GM21390 (cell line): ENCODE measurements around the gene ZNF608.

ENCODE experiments used
- ATAC-seq: cut with Tn5 transposase; IDR thresholded peaks from one replicate; pipeline ENCODE4 v1.9.1; 2021; ENCODE audit not compliant: unreplicated experiment

The ZNF608 gene

DNA sequence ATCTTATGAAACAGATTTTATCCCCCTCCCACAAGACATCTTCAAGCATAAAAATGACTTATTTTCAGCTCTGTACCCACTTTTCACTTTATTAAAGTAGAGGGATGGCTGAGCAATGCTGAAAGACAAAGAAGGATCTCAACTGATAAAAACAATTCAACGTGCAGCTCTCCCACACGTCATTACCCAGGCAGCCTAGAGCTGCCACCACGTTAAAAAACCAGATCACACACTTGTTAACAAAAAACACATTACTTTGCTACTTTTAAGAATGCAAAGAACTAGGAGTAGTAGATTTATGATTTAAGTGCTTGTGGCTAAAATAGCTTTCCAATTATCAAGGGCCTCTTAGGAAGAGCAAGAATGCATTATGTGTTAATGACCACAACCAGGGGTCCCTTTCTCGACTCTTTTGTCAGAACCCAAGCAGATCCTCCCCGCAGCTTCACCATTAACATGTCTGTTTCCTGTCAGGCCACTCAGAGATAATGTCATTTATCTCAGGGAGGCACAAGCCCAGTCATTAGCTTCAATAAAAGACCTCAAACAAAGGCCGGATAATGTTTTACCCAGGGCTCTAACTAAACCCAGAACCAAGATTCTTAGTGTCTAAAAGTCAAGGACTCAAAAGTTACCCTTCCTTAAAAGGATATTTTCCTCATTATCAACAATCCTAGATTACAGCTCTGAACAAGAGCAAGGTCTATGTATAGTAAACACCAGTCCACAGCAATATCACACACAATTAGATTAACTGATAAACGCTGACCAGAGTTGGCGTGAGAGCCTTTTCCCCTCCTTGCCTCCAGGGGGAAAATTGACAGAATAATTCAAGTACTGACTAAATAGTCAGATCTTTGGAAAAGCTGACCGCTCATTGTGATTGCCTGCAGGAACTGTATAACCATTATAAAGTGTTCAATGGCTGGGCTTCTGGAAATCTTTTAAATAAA lies 7.5 kb downstream of the ZNF608 start:
- no peak for ATAC-seq

DNA sequence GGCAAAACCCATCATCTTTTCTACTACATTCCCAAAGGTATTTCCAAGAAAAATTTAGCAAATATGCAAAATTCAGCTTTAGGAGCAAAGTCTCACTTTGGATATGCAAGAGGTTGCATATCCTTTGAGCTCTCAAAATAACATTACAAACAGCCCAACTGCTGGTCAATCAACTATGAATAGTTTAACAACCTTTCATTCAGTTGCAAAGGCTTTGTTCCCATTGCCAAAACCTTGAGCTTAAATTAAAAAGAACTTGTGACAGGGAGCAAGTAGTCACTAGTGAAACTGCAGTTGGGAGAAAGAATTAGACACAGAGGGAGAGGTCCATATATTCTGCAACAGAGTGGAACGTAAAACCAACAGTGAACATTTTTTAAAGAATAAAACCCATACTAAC lies 8.8 kb downstream of the ZNF608 start:
- no peak for ATAC-seq

DNA sequence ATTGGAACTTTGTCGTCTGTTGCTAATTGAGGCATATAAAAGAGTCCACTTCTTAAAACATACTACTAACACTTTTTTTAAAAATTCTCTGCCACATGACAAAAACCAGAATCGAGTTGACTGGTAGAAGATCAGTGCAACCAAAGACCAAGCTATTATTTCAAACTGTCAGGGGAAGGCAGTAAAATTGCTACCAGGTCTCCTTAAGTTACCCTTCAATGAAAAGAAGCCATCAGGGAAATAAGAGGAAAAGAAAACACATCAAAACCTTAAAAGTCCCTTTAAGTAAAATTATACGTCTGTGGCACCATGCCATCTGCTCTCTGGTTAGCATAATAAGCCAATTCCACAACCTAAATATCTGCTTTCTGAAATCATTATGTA lies 9.6 kb downstream of the ZNF608 start:
- no peak for ATAC-seq

DNA sequence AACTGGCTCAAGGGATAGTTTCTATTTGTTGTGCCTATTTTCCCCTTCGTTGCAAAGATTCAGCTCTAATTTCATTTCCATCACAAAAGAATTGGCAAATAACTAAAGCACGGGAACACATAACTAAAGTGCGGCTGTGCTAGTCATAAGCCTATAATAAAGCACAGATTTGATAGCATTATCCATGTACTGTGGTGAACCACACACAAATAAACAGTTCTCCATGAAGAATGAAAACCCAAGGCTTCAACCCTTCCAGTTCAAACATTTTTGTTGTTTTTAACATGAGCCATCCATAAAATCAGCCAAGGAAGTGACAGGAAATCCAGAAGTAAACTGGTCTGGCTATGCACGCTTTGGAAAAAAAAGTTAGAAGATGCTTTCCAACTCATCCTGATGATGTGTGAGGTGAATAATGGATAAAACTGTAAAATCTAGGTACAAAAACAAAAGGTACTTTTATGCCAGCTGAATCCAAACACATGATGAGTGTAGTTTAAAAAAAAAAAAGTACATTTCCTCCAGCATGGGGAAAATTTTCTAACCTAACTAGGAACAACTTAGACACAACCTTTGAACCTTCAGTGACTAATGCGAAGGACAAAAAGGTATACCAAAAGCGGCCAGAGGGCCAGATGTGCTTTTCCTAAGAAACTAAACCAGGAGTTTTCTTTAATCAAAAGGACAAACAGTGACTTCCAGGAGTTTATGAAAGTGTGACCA lies 10.2 kb downstream of the ZNF608 start:
- no peak for ATAC-seq

DNA sequence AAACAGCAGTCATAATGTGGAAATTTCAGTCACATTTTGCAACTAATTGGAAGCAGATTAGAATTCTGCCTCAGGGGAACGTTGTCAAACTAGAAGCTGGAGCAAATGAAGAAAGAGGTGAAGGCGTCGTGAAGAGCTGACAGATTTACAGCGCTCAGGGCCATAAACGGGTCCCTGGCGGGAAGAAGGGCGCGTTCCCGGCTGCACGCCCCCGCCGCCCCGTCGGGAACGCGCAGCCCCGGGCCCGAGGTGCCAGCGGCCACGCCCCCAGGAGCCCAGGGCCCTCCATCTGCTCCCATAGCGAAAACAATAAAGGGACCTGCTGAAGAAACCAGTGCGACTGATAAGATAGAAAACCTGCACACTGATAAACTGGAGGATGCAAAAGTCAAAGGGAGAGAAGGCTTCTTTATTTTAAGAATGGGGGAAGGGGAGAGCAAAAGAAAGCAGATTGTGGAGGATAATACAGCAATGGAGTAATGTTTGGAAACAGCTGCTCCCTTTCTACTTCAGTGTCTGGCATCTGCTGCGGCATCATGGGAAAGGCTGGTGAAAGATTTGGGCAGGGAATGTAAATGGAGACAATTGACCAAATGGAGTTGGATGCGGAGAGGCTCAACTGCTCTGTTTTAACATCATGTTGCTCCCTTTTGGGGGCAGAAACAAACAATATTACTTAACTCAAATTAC lies 11.1 kb downstream of the ZNF608 start:
- ATAC-seq = no peak

DNA sequence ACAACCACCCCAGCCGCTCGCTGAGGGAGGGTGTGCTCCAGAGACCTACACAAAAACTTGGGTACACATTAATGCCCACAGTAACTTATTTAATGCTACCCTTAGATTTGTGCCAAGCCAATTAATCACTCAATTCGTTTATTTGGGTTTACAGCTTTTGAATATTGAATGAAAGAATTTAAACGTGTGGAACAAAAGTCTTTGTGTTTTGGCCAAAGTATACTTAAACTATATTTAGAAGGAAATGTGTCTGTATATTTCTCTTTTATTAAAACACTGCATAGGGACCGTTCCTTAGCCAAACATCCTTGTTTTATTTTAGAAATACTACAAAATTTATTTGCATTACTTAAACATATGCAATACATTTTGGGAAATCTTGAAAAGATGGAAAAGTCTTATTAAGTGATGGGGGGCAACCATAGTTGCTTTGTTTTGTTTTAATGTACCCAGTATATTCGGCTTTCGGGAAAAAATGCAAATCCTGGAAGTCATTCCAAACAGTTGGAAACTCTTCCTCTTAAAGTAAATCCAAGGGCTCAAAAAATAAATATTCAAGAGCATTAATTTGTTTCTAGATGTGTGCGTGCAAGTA lies 11.8 kb downstream of the ZNF608 start:
- ATAC-seq = no peak

DNA sequence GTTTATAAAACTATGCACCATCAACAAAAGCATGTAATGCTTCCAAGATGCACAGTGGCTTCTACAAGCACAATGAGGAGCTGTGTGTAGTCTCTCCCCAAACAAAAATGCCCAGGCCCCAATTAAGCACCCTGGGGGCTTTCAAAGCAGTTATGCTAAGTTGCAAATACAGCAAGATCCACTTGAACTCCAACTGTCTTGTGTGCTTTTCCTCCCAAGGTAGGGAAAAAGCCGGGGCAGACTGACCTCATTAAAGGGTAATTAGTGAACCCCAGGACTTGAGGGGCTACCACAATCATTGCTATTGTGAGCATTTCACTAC lies 13.1 kb downstream of the ZNF608 start:
- no peak for ATAC-seq

DNA sequence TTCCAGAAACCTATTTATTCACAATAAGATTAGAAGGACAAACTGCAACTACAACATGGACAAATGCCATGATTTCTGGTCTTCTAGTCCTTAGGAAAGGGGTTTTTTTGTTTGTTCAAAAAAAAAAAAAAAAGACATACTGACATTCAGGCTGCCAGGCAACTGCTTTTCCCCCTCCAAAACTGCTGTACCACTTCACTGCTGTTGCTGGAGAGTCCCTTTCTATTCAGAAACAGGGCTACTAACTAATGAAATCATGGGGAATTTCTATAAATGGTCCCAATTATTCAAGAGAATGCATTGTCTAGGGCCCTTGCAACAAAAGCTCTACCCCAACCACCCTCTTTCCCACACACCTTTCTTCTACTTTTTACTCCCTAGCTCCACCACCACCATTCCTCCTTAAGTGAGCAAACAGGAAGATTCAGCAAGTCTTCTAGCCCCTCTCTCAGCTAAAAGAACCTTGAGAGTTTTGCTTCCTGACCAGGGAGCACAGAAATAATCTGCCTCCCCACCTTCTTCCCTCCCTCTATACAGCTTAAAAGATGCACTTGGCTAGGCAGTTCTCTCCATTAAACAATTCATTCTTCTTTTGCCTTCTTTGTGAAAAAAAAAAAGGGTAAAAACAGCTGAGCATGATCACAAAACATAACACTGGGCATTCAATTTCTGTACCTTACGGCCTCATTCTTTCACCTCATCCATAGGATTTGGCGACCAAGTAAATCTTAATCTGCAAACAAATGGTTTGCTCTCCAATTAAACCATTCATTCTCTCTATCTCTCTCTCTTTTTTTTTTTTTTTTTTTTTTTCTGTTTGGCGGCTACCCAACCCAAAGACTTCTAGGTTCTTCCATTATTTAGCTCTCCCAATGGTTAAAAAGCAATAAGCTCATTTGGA lies 13.8 kb downstream of the ZNF608 start:
- ATAC-seq = no peak

DNA sequence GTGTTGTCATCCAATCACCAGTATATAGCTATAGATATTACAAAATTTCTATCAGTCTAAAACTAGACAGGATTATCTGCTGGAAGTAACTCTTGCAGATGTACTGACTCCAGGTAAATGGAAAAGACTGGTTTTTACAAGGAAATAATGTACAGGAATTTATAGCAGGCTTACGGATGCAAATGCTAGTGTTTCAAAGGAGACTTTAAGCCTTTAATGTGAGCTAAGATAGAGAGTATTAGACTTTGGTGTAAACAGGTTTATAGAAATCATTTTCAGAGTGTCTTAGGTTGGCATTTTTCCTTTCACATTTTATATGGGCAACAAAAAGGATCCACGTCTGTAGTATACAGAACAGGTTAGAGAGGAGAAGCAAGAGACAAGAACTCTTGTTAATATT lies 16.1 kb downstream of the ZNF608 start:
- no peak for ATAC-seq

DNA sequence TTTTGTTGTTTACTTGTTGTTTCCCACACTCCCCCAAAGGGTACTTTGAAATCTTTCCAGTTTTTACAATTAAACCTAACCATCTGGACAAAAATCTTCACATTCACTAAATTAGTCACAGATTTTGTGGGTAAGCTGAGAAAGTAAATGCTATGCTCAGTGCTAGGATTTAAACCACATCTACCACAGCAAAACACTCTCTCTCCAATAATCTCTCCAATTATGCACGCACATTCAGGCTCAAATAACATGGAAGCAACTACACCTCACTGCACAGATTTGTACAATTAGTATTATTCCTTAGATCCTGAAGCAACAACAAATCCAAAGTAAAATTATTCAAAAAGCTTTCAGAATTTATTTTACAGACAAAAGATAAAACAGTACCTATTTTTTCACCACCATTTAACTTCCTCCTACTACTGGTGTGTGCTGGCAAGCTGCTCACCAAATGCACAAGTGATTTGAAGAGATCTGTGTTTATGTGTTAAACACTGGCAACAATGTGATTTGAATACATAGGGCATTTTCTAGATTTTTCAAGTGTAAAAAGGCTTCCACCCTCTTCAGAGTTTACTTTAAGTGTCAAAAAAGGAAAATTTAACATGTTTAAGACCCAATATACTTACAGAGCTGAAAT lies 16.6 kb downstream of the ZNF608 start:
- peak; percentile 46 for ATAC-seq

DNA sequence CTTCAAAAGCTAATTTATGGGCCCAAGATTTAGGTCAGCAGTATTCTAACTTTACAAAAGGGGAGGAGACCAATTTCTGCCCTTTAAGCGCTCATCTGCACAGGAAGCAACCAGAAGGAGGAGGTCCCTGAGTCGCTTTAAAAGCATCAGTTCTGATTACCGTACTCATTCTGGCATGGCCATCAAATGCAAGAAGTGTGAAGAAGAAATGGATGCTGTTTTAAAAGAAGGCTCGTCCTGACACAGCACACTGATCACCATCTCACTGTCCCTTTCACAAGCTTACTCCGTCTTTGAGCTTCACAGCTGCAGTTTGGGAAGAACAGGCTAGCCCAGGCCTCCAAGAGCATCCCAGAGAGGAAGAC lies 17.5 kb downstream of the ZNF608 start:
- no peak for ATAC-seq

DNA sequence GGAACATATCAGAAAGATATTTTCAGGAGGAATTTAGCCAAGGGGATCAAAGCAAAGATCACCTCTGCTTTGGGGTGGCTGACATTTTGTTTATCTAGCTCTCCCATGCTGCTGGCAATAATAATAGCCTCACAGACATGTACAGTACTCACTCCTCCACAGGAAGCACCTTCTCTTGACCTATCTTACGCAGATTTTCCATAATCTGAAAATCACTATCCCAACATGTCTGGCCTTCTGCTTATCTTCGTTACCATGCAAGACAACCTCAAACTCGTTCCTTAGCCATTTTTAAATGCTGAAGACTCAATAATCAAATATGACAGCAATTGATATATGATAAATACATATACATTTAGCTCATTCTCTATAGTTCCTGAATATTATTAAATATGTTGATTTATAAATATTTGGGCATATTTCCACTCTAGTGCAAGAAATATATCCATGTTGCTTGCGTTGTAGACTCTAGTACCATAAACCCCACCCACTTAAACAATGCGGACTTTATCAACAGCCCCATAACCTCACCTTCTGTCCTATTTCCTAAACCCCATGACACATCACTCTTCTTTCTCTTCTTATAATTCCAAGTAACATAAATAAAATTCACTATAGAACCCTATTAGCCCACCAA lies 18.0 kb downstream of the ZNF608 start:
- no peak for ATAC-seq

DNA sequence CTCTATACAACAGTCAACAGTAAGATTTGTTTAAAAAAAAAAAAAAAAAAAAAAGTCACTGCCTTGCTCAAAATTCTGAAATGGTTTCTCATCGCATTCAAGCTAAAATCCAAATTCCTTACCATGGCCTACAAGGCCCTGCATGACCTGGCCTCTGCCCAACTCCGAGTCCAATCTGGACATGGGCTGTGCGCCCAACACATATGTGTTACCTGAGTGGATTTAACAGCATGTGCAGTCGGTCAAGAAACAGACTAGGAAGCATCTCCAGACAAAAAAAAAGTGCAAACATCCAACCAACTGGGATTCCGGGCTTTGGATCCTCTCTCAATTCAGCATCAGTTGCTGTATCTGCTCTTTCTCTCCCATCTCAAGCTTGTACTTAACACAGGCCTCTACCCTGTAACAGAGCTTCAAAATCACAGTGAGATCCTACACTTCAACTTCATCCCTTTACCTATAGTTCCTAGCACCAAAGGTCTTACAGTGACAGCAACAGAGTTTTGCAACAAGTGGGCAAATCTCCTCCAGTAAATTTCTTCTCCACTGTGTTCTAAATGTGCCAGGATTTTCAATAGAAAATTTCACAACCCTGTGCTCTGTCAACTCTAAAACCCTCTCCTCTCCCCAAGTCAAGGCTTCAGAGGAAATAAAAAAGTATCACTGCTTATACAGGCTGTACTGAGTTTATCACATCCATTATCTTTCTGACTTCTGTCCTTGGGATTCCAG lies 19.6 kb downstream of the ZNF608 start:
- ATAC-seq = no peak

DNA sequence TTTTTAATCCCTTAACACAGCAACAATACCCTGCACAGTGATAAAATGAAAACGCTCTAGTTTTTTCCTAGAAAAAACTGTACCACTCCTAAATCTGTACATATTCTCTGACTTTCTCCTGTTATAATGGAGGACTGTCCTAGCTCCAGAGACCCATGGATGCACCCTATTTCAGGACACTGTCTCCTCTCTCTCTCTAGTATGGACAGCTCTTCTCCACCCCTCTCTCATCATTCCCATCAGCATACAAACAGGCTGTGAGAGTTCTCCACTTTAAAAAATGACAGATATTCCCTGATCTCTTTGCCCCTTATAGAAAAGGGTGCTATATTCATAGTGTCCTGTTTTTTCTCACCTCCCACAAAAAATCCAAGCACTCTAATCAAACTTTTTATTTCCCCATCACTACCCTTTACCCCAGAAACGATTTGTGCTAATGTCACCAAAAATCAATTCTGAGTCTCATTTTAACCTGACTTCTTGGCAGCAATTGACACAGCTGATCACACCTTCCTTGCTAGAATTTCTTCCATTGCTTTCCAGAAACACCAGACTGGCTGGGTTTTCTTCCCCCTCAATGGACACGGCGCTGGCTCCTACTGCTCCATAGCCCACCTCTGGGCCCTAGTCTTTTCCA lies 20.7 kb downstream of the ZNF608 start:
- ATAC-seq = no peak

DNA sequence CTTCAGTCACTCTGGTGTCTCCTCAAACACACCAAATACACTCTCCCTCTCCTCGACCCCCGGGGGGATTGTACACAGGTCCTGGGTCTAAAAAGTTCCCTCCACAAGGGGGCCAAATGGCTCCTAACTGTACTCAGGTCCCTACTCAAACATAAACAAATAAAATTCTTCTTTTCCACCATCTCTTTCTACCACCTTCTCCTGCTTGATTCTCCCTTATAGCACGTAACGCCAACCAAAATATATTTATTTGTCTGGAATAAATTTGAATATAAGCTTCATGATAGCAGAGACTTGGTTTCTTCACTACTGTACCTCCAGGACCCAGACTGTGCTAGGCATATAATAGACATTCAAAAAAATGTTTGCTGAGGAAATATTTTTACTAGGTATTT lies 21.4 kb downstream of the ZNF608 start:
- peak; percentile 60 for ATAC-seq

DNA sequence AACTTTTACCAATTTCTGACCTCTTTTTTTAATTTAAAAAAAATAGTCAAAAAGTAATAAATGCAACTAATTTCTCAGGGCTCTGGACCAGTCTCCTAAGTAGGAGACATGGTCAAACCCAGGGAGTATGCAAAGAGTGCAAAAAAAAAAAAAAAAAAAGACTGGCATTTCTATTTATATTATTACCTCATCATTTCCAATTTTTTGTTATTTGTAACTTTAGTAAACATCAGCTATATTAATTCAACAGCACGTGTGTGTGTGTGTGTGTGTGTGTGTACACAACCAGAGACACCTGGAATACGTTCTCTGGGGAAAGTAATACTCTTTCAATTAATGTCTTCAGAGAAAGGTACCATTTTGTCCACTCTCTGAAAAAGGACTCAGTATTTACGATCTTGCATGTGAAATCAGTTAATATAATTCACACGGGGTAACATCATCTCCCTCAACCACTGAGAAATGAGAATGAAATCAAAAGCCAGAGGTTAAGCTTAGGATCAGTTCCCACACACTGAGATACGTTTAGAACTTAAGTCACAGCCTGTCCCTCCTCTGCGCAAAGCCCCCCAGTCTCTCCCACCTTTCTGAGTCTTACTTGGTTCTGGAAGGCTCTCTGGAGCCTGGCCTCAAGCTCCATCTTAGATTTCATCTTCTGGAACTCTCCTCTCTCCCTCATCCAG lies 21.9 kb downstream of the ZNF608 start:
- peak; percentile 57 for ATAC-seq

DNA sequence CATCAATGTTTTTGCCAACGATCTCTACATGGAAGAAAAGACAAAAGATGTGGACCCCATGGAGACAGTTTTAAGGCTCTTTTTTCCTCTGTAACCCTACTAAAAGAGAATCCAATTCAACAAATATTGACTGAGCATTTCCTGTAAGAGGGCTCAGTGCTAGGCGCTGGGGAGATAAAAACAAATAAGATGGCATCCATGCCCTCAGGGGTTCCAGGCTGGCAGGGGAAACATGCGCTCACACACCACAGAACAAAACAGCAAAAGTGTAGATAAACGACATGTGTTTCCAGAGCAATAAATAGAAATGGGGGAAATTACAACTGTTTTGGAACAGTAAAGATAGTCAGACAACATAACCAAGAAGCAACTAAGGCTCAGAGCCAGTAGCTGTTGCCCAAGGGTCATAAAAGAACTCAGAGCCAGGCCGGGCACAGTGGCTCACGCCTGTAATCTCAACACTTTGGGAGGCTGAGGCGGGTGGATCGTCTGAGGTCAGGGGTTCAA lies 25.2 kb downstream of the ZNF608 start:
- ATAC-seq = no peak

DNA sequence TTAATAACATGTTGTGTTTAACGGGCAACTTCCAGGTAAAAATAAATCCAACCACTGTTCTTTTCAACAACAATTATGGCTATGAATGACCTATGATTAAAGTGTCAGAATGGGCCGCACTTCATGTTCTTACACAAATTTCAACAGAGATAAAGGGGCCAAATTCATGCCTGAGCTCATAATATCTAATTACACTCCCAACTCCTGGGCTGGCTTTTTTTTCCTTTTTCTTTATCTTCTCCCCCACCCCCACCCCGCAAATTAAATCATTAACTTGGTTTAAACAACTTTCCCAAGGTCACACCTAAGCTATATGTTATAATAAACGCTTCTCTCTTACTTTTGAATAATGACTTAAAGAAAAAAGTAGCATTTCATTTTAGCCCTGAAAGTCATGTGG lies 25.8 kb downstream of the ZNF608 start:
- no peak for ATAC-seq
